BE2C (cell line): ENCODE results near the gene ADIPOQ.

Experiments used
- DNase-seq: peaks from one replicate; pipeline ENCODE4 v3.0.0-alpha.2; 2020
- H3K27me3 ChIP-seq: fragments of 250-450 bp; sonication (Bioruptor Pico); 2 replicates; pipeline ENCODE4 v1.5.1; 2020; ENCODE audit warnings: mild to moderate bottlenecking
- H3K36me3 ChIP-seq: fragments of 250-450 bp; sonication (Bioruptor Pico); 2 replicates; pipeline ENCODE4 v1.5.1; 2020; ENCODE audit warnings: mild to moderate bottlenecking
- H3K4me1 ChIP-seq: fragments of 250-450 bp; sonication (Bioruptor Pico); 2 replicates; pipeline ENCODE4 v1.5.1; 2020
- H3K4me3 ChIP-seq: 2 replicates; pipeline ENCODE4 v1.5.1; 2011; ENCODE audit warnings: low read depth, low read length
- H3K9me3 ChIP-seq: fragments of 250-450 bp; sonication (Bioruptor Pico); 2 replicates; pipeline ENCODE4 v1.5.1; 2020
- TF ChIP-seq, protein P1 (sequence below): IDR thresholded peaks from 2 replicates; pipeline ENCODE4 v1.5.1; 2012; ENCODE audit warnings: mild to moderate bottlenecking, low read depth, low read length

Gene ADIPOQ

GRCh38 chr3:186825872-186826409, 16.6 kb upstream of the ADIPOQ start:
- H3K27me3 ChIP-seq, result peaks cover 35% of the 10 kb centered on the region
- no peak overlapping the region for H3K4me3 ChIP-seq
- no peaks in the 10 kb centered on the region for H3K9me3 ChIP-seq
- TF ChIP-seq, protein P1, sequence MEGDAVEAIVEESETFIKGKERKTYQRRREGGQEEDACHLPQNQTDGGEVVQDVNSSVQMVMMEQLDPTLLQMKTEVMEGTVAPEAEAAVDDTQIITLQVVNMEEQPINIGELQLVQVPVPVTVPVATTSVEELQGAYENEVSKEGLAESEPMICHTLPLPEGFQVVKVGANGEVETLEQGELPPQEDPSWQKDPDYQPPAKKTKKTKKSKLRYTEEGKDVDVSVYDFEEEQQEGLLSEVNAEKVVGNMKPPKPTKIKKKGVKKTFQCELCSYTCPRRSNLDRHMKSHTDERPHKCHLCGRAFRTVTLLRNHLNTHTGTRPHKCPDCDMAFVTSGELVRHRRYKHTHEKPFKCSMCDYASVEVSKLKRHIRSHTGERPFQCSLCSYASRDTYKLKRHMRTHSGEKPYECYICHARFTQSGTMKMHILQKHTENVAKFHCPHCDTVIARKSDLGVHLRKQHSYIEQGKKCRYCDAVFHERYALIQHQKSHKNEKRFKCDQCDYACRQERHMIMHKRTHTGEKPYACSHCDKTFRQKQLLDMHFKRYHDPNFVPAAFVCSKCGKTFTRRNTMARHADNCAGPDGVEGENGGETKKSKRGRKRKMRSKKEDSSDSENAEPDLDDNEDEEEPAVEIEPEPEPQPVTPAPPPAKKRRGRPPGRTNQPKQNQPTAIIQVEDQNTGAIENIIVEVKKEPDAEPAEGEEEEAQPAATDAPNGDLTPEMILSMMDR, result no peak
- H3K36me3 ChIP-seq, result no peaks in the 10 kb centered on the region
- H3K4me1 ChIP-seq, result no peaks in the 10 kb centered on the region
- DNase-seq, result no peak

DNA sequence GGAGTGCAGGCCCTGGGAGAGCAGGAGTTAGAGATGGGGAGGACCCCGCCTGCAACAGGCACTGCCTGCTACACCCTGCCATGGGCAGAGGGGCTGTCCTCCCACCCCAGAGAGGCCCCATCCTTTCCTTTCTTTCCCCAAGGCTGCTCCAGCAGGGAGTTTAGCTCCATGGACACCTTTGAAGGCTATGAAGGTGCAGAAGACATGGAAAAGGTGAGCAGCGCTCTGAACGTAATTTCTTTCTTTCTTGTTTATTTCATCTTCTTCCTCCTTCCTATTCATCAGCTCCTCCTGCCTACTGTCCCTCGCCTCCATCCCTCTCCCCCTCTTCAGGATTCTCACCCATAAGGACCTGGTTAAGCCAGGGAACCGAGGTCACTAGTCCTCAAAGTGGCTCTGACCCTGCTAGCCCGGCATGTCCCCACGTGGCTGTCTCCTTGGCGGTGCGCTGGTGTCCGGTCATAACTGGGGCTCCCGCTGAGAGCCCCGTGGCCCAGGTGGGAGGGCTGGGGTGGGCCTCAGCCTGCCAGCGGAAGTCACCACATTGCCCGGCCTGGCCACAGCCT, 16.0 kb upstream of the ADIPOQ start:
- peaks cover 41% of the 10 kb centered on the region for H3K27me3 ChIP-seq
- no peaks in the 10 kb centered on the region for H3K36me3 ChIP-seq
- peak overlapping the region; percentile 67 for H3K4me3 ChIP-seq
- TF ChIP-seq, protein P1, result no peak
- no peaks in the 10 kb centered on the region for H3K4me1 ChIP-seq
- DNase-seq, result no peak
- no peaks in the 10 kb centered on the region for H3K9me3 ChIP-seq

- no peaks in the 10 kb centered on the region for H3K4me1 ChIP-seq
- TF ChIP-seq, protein P1, result no peak
- peak; percentile 90 for DNase-seq
These were observed 15.3 kb upstream of the ADIPOQ start for GRCh38 chr3:186826976-186827857.

GRCh38 chr3:186828340-186828739, 14.2 kb upstream of the ADIPOQ start:
- H3K27me3 ChIP-seq, result peaks cover 58% of the 10 kb centered on the region
- H3K36me3 ChIP-seq, result no peaks in the 10 kb centered on the region
- DNase-seq, result no peak
- H3K4me1 ChIP-seq, result no peaks in the 10 kb centered on the region
- TF ChIP-seq, protein P1, result no peak
- H3K9me3 ChIP-seq, result no peaks in the 10 kb centered on the region
- H3K4me3 ChIP-seq, result no peak overlapping the region

More at GRCh38 chr3:186826976-186827857, 15.3 kb upstream of the ADIPOQ start:
- Histone ChIP-seq H3K27me3 (peaks cover 48% of the 10 kb centered on the region), H3K36me3 (no peaks in the 10 kb centered on the region), H3K9me3 (no peaks in the 10 kb centered on the region), H3K4me3 (peak overlapping the region; percentile 67)

GRCh38 chr3:186831798-186832197, 10.7 kb upstream of the ADIPOQ start:
- no peak for DNase-seq
- no peaks in the 10 kb centered on the region for H3K36me3 ChIP-seq
- no peak overlapping the region for H3K4me3 ChIP-seq
- peaks cover 62% of the 10 kb centered on the region for H3K27me3 ChIP-seq
- no peaks in the 10 kb centered on the region for H3K4me1 ChIP-seq
- TF ChIP-seq, protein P1, result no peak
- H3K9me3 ChIP-seq, result no peaks in the 10 kb centered on the region

GRCh38 chr3:186832276-186832675, 10.2 kb upstream of the ADIPOQ start:
- no peaks in the 10 kb centered on the region for H3K4me1 ChIP-seq
- H3K9me3 ChIP-seq, result no peaks in the 10 kb centered on the region
- H3K27me3 ChIP-seq, result peaks cover 62% of the 10 kb centered on the region
- no peak overlapping the region for H3K4me3 ChIP-seq
- no peak for DNase-seq
- TF ChIP-seq, protein P1, result no peak
- no peaks in the 10 kb centered on the region for H3K36me3 ChIP-seq
